GM19463 (cell line): ENCODE results near the gene PNKD.
A peak's percentile ranks its signal among the peaks of the same experiment; 100 is the strongest.

Experiments used
- ATAC-seq: cut with Tn5 transposase; IDR thresholded peaks from one replicate; pipeline ENCODE4 v1.9.1; 2021; ENCODE audit warnings: mild to moderate bottlenecking, moderate library complexity; ENCODE audit not compliant: unreplicated experiment

PNKD gene

DNA sequence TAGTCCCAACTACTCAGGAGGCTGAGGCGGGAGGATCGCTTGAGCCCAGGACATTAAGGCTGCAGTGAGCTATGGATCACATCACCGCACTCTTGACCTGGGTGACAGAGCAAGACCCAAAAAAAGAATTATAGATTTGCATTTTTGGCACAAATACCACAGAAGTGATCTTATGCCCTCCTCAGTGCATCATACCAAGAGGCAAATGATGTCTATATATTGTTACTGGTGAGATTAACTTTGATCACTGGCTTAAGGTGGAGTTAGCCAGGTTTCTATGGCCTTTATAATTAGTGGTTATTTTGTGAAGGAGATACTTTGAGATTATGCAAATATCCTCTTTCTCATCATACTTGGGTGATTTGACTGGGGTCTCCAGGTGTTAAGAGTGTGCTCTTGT, 64.2 kb downstream of the PNKD start:
- ATAC-seq: no peak

DNA sequence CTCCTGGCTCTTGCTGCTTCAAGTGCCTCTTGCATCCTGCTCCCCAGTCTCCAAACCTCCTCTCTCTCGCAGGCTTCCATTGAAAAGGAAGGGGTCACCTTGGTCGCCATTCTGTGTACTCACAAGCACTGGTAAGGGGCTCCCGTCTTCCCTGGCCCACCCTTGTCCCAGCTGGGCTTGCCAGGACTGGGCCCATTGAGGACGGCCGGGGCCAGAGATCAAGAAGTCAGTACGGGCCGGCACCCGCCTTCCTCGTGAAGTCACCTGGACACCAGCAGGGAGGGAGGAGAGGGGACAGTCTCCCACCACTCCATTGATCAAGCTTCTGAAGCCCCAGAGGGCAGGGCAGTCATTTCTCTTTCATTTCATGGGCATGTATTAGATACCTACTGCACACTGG, 70.3 kb downstream of the PNKD start:
- ATAC-seq: no peak

DNA sequence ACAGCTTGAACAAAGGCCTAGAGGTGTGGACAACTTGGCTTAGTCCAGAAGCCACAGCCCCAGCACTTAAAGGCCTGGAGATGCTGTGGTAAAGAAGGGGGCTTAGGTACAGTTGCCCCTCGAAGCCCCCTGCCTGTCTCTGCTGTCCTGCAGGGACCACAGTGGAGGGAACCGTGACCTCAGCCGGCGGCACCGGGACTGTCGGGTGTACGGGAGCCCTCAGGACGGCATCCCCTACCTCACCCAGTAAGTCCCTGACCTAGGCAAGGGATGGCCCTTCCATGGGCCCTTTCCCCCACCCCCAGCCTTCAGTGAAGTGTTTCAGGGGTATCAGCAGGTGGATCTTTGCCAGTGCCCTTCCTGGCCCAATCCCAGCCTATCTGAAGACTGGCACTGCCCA, 71.1 kb downstream of the PNKD start:
- no peak for ATAC-seq

- ATAC-seq: no peak
Observed at GRCh38 chr2:218342837-218343236, 72.5 kb downstream of the PNKD start.

DNA sequence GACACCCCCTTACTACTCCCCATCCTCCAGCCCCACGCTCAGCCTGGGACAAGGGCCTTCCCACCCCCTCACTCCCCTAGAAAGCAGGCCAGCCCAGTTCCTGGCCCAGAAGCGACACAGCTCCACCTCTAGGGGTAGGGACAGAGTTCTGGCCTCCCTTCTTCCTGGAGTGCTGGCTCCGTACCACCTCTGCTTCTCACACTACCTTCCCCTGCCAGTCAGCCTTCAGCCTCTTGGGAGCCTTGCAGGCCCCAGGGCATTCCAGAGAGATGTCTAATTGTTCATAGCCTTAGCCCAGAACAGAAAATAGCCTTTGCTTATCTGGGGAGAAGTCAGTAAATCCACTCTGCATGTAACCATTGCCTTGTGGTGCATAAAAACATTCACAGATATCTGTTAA, 73.3 kb downstream of the PNKD start:
- no peak for ATAC-seq

DNA sequence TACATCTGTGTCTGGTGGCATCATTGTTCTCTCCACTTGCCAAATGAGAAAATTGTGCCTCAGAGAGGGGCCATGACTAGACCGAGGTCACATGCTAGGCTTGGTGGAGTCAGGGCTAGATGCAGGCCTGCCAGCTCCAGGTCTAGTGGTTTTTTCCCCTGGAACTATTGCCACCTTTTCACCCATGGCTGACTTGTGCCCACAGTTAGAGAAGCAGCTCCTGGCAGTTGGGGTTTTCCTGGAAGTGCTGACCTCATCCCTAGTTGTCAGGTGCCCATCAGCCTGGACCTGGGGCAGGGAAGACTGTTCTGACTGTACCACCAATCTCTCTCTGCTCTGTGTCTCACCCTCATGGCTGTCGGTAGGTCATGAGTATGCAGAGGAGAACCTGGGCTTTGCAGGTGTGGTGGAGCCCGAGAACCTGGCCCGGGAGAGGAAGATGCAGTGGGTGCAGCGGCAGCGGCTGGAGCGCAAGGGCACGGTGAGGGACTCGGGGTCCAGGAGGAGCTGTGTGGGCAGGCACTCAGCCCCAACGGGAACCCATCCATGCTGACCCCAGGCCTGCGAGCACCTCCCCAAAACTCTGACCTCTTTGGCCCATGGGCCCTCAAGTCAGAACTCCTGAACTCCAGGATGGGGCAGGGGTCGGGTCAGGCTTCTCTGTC, 73.9 kb downstream of the PNKD start:
- ATAC-seq: no peak

DNA sequence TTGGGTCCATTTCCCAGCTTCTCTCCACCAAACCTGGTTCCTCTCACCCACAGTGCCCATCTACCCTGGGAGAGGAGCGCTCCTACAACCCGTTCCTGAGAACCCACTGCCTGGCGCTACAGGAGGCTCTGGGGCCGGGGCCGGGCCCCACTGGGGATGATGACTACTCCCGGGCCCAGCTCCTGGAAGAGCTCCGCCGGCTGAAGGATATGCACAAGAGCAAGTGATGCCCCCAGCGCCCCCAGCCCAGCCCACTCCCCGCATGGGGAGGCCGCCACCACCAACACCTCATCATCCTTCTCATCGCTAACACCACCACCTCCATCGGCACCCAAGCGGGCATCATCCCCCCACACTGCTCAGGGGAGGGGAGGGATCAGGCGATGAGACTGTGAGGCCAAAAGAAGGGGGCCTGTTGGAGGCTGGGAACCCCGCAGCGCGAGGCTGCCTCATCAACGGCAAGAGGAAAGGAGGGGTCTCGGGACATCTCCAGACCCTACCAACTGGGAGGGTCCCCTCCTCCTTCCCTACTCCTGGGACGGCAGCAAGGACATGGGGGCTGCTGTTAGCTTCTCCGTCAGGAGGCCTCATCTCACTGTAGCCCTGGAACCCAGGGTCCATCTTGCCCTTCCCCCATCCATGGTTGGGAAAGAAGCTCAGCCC, 74.6 kb downstream of the PNKD start:
- no peak for ATAC-seq

DNA sequence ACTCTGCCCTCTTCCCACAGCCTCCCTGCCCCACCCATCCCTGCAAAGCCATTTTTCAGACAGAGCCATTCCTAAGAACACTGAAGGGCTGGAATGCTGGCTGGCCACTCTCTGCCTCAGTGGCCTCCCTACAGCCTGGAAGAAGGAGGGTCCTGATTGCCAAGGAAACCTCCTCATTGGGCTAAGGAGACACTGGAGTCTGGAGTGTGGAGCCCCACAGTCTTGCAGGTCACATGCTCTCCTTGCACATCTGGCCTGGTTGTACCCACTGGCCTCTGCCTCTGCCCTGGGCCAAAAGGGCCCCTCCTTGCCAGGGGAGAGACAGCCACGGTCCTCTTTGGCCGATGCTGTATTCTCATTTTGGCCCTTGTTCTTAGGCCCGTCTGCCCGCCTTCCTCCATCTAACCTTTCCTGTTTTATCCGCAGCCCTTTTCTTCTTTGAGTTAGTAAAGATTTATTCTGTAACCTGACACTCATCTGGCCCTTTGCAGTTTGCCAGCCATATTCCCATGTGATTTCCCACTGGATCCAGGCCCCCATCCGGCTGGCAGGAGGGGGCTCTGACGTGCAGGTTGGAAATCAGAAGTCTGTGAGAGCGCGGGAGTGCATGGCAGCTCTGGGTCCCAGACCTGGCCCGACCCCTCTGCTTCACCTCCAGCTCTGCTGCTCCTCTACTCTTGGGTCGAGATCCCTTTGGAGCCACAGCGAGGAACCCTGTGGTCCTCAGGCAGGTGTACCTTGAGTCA, 75.3 kb downstream of the PNKD start:
- ATAC-seq: no peak

DNA sequence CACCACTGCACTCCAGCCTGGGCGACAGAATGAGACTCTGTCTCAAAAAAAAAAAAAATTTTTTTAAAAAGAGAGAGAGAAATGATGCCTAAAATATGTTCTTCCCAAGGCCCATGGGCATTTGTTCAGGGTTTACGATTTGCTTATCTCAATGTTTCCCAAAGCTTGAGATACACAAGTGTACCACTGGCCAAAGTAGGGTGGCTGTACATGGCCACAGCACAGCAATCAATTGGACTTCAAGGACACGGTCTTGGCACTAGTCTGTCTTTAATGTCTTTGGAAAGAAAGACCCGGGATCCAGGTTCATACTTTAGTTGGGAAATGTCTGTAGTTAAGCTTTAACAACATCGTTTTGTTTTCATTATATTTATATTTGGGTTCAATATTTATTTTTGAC, 76.9 kb downstream of the PNKD start:
- ATAC-seq: no peak

- no peak for ATAC-seq
Observed at GRCh38 chr2:218354045-218354444, 83.7 kb downstream of the PNKD start.

DNA sequence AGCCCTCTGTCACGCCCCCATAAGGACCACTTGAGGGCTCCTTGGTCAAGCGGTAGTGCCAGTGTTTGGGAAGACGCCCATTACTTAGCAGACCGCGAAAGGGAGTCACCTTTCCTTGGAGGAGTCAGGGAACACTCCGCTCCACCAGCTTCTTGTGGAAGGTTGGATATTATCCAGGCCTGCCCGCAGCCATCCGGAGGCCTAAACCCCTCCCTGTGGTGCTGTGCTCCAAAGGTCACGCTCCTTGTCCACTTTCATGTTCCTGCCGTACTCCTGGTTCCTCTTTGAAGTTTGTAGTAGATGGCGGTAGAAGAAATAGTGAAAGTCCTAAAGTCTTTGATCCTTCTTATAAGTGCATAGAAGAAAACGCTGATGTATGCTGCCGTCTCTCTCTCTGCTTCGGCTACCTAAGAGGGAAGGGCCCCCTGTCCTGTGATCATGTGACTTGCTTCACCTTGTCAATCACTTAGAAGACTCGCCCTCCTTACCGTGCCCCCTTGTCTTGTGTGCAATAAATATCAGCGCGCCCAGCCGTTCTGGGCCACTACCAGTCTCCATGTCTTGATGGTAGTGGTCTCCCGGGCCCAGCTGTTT, 84.6 kb downstream of the PNKD start:
- no peak for ATAC-seq

GRCh38 chr2:218357236-218358177, 87.2 kb downstream of the PNKD start:
- no peak for ATAC-seq

GRCh38 chr2:218360453-218360852, 90.1 kb downstream of the PNKD start:
- ATAC-seq: no peak

DNA sequence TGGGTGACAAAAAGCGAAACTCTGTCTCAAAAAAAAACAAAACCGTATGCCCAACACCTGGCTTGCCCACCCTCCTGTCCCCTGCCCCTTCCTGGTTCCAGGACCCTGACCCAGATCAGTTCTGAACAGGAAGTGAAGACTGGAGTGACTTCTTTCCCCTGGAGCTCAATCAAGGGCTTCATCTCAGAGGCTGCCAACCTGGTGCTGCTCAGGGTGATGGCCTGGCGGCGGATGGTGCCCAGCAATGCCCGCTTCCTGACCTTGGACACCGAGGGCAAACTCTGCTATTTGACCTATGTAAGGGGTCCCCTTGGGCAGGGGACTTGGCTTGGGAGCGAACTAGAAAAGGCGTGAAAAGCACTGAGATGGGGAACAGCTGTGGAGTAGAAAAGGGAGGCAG, 92.3 kb downstream of the PNKD start:
- no peak for ATAC-seq

DNA sequence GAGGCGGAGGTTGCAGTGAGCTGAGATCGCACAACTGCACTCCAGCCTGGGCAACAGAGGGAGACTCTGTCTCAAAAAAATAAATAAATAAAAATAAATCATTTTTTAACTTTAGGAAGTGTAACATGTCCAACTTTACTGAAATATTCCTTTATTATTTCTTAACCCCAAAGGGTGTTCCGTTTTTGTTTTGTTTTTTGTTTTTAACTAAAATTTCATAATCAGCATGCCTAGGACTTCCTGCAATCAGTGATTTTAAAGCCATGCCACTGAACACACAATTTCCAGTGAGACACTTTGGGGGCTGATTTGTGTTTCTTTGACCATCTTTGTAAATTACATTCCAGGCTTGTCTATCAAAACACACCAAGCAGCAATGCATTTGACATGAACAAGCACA, 93.4 kb downstream of the PNKD start:
- ATAC-seq: no peak

DNA sequence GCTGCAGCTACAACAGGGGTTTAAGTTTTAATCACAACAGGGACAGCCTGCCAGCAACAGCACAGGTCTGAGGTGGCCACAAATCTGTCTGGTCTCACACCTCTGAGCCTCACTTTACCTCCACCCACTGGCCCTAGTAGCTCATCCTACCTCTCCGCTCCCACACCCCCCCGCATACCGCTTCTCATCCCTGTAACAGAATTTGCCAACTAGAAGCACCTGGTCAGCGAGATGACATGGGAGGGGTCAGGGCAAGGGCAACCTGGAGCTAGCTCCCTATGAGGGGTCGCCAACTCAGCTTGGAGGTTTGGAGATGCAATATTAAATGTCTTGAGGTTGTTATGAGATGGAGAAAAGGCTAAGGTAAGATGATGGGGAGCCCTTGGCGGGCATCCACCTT, 93.9 kb downstream of the PNKD start:
- no peak for ATAC-seq

GRCh38 chr2:218366621-218367414, 96.5 kb downstream of the PNKD start:
- ATAC-seq: no peak

GRCh38 chr2:218367415-218368149, 97.3 kb downstream of the PNKD start:
- peak; percentile 99 for ATAC-seq

DNA sequence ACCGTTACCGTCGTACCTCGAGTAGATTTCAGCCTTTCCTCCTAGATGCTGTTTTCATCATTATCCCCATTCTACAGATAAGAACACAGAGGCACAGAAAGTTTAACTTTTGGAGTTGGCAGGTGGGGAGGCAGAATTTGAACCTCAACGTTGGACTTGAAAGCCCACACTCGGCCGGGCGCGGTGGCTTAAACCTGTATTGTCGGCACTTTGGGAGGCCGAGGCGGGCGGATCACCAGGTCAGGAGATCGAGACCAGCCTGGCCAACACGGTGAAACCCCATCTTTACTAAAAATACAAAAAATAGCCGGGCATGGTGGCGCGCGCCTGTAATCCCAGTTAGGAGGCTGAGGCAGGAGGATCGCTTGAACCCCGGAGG, 97.8 kb downstream of the PNKD start:
- ATAC-seq: no peak
